Activated CD4-positive, alpha-beta memory T cell treated with anti-CD3 and anti-CD28 coated beads for 36 hours (primary cell): ENCODE results near the gene ZMYM1. TPM values are rescaled to one million over a fixed set of nuclear protein-coding genes. Genes with fewer than 3 reads are reported as not detected.
"Not testable (repeated sequence)": the region's sequence is repeated elsewhere in the genome, so short reads cannot be mapped to it uniquely, and the experiment has no call there.

Source experiments
- CTCF ChIA-PET: fragments of 350-600 bp; sonication (Branson Sonifier 250); formaldehyde crosslinking; loops from one replicate; lab custom pipeline; 2021; ENCODE audit warnings: antibody characterized with exemption, inconsistent platforms; lab: Charles Lee
- POLR2A ChIA-PET: fragments of 350-600 bp; sonication (Branson Sonifier 250); formaldehyde crosslinking; loops from one replicate; lab custom pipeline; 2021; ENCODE audit warnings: antibody characterized with exemption; lab: Charles Lee
- DNase-seq: peaks from one replicate; pipeline ENCODE4 v3.0.0-alpha.2; 2020
- H3K27ac Mint-ChIP-seq: one replicate; pipeline ENCODE4 v1.8.0; 2021; ENCODE audit warnings: mixed read lengths
- H3K27me3 Mint-ChIP-seq: one replicate; pipeline ENCODE4 v1.8.0; 2021; ENCODE audit warnings: mixed read lengths
- H3K36me3 Mint-ChIP-seq: one replicate; pipeline ENCODE4 v1.8.0; 2021; ENCODE audit warnings: mixed read lengths
- H3K4me1 Mint-ChIP-seq: one replicate; pipeline ENCODE4 v1.8.0; 2021; ENCODE audit warnings: low read depth, mixed read lengths
- H3K4me3 Mint-ChIP-seq: one replicate; pipeline ENCODE4 v1.8.0; 2021; ENCODE audit warnings: mild to moderate bottlenecking, mixed read lengths
- H3K9me3 Mint-ChIP-seq: one replicate; pipeline ENCODE4 v1.8.0; 2021; ENCODE audit warnings: mixed read lengths
- intact Hi-C: fragments of 100-400 bp; cut with micrococcal nuclease; formaldehyde crosslinking; loops from one replicate; pipeline ENCODE4 v1.15.1; 2023
- total RNA-seq, 2 experiments: library from RNA; stranded (reverse); gene quantifications; one replicate each; pipeline ENCODE4 v1.2.3, GENCODE V29; 2021

Gene ZMYM1
- total RNA-seq, 2 experiments from 2014 or later = 3.6 to 3.9 TPM

DNA sequence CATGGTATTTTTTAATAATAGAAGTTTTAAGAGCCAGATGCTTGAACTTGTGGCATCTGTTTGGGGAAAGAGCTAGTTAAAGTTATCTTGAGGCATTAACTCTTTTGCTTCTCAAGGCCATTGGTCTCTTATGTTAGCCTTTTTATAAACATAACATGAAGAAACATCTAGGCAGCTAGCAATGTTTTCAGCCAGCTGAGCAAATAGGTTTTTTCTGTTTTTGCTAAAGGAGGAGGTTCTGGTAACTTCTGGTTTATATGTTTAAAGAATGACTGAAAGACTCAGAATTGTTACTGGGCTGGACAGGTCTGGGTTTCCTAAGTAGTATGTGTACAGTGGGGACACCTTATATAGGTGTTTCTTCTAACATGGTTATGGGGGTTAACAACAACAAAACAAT is 63.1 kb downstream of the ZMYM1 start:
- intact Hi-C loops, DNase-seq, H3K27me3 Mint-ChIP-seq, H3K36me3 Mint-ChIP-seq, CTCF ChIA-PET, POLR2A ChIA-PET, H3K9me3 Mint-ChIP-seq, H3K27ac Mint-ChIP-seq, H3K4me3 Mint-ChIP-seq: not testable (repeated sequence)
- peaks cover 14% of the 10 kb centered on the region for H3K4me1 Mint-ChIP-seq

DNA sequence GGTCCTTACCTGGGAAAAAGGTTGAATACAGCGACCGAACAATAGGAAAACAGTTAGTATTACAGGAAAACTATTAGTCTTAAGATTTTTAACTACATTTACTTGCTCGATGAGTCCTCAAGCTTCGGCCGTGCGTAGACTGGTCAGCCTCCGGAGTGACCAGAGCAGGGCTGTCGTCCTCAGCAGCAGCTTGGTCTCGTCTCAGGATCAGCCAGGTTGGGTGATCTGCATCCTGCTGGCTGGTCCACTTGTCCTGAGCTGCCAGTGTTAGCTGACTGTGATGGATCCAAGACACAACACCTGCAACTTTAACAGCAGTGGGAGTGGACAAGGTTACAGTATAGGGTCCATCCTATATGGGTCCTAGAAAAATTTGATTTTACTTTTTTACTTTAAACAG is 63.5 kb downstream of the ZMYM1 start:
- POLR2A ChIA-PET, H3K9me3 Mint-ChIP-seq, DNase-seq, H3K27ac Mint-ChIP-seq, H3K36me3 Mint-ChIP-seq, CTCF ChIA-PET, H3K27me3 Mint-ChIP-seq, H3K4me3 Mint-ChIP-seq, intact Hi-C loops: not testable (repeated sequence)
- H3K4me1 Mint-ChIP-seq = peaks cover 14% of the 10 kb centered on the region

DNA sequence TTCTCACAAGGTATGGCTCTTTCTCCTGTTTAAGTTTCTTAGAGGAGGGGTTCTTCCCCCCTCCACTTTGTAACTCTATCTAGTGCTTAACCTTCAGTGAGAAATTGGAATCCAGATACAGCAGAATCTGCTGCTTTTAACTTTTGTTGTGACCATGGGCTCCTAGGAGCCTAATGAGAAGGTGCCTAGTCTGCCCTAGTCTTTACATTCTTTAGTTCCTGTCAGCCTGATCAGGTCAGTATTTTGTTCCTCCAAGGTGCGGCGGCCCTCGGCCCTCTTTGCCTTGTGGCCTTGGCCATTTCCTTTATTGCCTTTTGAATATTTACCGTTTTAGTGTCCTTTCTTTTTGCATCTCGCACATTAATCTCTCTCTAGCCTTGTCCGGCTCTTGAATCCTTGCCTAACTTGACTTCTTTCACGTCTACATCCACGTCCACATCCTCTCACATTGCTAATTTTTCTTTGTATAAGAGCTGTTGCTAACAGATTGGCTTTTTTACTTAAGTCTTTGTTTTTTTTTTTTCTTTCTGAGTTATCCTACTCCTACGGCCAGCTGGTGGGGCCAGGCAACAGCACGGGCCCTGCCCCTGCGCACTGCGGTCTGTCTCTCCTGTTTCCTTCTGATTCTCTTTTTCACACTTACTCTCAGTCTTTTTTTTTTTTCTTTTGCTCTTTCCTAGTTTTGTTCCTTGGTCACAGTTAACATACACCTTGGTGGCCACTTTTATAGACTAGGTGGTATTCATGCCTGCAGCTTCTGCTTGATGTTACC is 64.7 kb downstream of the ZMYM1 start:
- POLR2A ChIA-PET = no interaction called here
- CTCF ChIA-PET = no interaction called here
- peaks cover 14% of the 10 kb centered on the region for H3K4me1 Mint-ChIP-seq

DNA sequence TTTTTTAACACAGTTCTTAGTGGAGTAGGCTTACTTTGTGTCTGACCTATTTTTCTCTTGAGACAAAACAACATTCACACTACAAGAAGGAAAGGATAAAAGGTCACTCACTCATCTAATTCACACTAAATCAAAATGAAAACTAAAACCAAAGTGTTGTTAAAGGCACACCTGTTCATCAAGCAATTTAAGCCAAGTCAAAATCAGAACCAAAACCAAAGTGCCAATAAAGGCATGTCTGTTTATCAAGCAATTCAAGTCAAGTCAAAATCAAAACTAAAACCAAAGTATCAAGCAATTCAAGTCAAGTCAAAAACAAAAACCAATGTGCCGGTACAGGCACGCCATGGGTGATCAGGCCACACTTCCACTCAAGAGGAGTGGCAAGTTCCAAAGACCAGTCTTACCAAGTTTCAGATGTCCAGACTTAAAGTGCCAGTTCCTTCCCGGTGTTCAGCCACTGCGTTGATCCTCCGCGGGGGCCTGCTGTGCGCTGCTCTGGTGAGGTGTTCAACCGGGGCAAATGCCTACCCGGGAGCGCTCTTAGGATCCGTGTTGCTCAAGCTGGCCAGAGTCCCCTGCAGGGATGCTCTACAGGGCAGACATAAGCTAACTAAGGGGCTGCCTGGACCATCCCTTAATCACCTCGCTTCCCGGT is 66.8 kb downstream of the ZMYM1 start:
- peaks cover 14% of the 10 kb centered on the region for H3K4me1 Mint-ChIP-seq
- peak; percentile 31 for DNase-seq
- POLR2A ChIA-PET = interaction anchor here (1.1 kb wide), 1 partner anchor 36 kb away, joined by 3 read pairs; no protein-coding TSS in a partner anchor
- CTCF ChIA-PET, H3K36me3 Mint-ChIP-seq, intact Hi-C loops, H3K9me3 Mint-ChIP-seq, H3K27me3 Mint-ChIP-seq: not testable (repeated sequence)
- H3K4me3 Mint-ChIP-seq = peak overlapping the region; percentile 1
- peak overlapping the region; percentile 60 for H3K27ac Mint-ChIP-seq

More for the DNA sequence above, 64.7 kb downstream of the ZMYM1 start:
- H3K27me3 Mint-ChIP-seq = no peaks in the 10 kb centered on the region
- no peaks in the 10 kb centered on the region for H3K36me3 Mint-ChIP-seq
- no peak overlapping the region for H3K4me3 Mint-ChIP-seq
- H3K9me3 Mint-ChIP-seq = no peaks in the 10 kb centered on the region
- intact Hi-C loops = no loop called here
- DNase-seq = no peak
- H3K27ac Mint-ChIP-seq = no peak overlapping the region

DNA sequence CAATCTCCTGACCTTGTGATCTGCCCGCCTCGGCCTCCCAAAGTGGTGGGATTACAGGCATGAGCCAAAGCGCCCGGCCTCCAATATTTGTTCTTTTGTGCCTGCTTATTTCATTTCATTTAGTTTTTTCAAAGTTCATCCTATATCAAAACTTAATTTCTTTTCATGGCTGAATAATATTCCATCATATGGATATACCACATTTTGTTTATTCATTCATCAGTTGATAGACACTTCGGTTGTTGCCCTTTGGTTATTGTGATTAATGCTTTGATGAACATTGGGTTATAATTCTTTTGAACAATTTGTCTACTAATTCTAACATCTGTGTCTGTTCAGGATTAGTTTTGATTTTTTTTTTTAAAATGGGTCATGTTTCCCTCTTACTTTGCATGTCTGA is 72.0 kb downstream of the ZMYM1 start:
- Mint-ChIP-seq H3K36me3 (no peaks in the 10 kb centered on the region), H3K4me3 (no peak overlapping the region), H3K27me3 (no peaks in the 10 kb centered on the region), H3K4me1 (peaks cover 6% of the 10 kb centered on the region), H3K27ac (no peak overlapping the region), H3K9me3 (peaks cover 3% of the 10 kb centered on the region)
- ChIA-PET POLR2A (no interaction called here), CTCF (no interaction called here)
- no peak for DNase-seq
- intact Hi-C loops = no loop called here

DNA sequence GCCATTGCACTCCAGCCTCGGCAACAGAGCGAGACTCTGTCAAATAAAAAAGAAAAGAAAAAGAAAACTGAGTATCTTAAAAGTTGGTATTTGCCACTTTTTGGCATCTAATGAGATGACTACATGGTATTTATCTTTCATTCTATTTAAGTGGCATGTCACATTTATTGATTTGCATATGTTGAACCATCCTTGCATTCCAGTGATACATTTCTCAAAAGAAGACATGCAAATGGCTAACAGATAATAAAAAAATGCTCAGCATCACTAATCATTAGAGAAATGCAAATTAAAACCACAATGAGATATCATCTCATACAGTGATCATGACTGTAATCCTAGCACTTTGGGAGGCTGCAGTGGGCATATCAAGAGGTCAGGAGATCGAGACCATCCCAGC is 85.7 kb downstream of the ZMYM1 start:
- H3K9me3 Mint-ChIP-seq = peaks cover 12% of the 10 kb centered on the region
- H3K36me3 Mint-ChIP-seq = peaks cover 5% of the 10 kb centered on the region
- CTCF ChIA-PET = no interaction called here
- POLR2A ChIA-PET = no interaction called here
- H3K4me3 Mint-ChIP-seq = no peak overlapping the region
- intact Hi-C loops = no loop called here
- no peaks in the 10 kb centered on the region for H3K27me3 Mint-ChIP-seq
- H3K4me1 Mint-ChIP-seq = no peaks in the 10 kb centered on the region
- no peak for DNase-seq
- H3K27ac Mint-ChIP-seq = no peak overlapping the region

Other genes starting within 250 kb of the ZMYM1 start
- 10 to 100 TPM; 46.5 to 46.7 TPM for gene SMIM12, start 219.6 kb upstream of the ZMYM1 start, total RNA-seq
- under 1 TPM; 0.82 to 0.88 TPM for gene DLGAP3, start 149.7 kb upstream of the ZMYM1 start, total RNA-seq
- gene TMEM35B, start 94.0 kb upstream of the ZMYM1 start, total RNA-seq = 10 to 100 TPM; 26.5 to 28.8 TPM
- gene ZMYM6, start 47.4 kb upstream of the ZMYM1 start, total RNA-seq = 10 to 100 TPM; 16.3 to 18.0 TPM
- gene SFPQ, start 113.8 kb downstream of the ZMYM1 start, total RNA-seq = 100 to 1,000 TPM; 259 to 275 TPM
- gene ZMYM4, start 189.3 kb downstream of the ZMYM1 start, total RNA-seq = 10 to 100 TPM; 27.2 to 27.4 TPM